AG10803 (cell line): ENCODE data around the gene IFT88.

Experiments
- DNase-seq: peaks from one replicate; pipeline ENCODE4 v3.0.0; 2010; ENCODE audit warnings: low read depth
- H3K4me3 ChIP-seq: 2 replicates; pipeline ENCODE4 v1.5.1; 2011; ENCODE audit warnings: mild to moderate bottlenecking, low read length, control low read depth
- TF ChIP-seq, protein P1 (sequence below): conservative IDR thresholded peaks from 2 replicates; pipeline ENCODE4 v1.5.1; 2011; ENCODE audit warnings: mild to moderate bottlenecking, low read length, control low read depth, inconsistent platforms

IFT88 gene

DNA sequence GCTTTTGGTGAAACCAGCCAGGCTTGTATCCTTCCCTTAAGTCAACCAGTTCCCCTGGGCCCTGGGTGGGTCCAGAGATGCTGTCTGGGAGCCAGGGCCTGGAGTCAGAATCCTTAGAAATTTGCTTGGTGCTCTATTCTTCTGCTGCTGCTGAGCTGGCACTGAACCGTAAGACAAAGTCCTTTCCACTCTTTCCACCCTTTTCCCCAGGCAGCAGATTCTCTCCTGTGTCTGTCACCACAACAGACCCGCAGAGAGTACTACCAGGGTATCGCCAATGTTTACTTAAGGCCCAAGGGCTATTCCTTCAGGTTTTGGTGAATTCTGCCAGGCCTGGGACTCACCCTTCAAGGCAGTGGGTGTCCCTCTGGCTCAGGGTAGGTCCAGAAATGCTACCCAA, 12.2 kb downstream of the IFT88 start:
- DNase-seq = no peak
- H3K4me3 ChIP-seq = no peak overlapping the region
- TF ChIP-seq, protein P1, sequence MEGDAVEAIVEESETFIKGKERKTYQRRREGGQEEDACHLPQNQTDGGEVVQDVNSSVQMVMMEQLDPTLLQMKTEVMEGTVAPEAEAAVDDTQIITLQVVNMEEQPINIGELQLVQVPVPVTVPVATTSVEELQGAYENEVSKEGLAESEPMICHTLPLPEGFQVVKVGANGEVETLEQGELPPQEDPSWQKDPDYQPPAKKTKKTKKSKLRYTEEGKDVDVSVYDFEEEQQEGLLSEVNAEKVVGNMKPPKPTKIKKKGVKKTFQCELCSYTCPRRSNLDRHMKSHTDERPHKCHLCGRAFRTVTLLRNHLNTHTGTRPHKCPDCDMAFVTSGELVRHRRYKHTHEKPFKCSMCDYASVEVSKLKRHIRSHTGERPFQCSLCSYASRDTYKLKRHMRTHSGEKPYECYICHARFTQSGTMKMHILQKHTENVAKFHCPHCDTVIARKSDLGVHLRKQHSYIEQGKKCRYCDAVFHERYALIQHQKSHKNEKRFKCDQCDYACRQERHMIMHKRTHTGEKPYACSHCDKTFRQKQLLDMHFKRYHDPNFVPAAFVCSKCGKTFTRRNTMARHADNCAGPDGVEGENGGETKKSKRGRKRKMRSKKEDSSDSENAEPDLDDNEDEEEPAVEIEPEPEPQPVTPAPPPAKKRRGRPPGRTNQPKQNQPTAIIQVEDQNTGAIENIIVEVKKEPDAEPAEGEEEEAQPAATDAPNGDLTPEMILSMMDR = no peak

DNA sequence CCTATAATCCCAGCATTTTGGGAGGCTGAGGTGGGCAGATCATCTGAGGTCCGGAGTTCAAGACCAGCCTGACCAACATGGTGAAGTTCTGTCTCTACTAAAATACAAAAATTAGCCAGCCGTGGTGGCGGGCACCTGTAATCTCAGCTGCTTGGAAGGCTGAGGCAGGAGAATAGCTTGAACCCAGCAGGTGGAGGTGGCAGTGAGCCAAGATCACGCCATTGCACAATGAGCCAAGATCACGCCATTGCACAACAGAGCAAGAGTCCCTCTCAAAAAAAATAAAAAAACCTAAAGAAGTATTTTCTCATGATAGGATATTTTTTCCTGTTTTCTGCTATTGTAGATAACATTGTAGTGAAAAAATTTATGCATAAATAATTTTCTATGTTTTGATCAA, 13.3 kb downstream of the IFT88 start:
- no peak overlapping the region for H3K4me3 ChIP-seq
- TF ChIP-seq, protein P1 = no peak
- DNase-seq = no peak

GRCh38 chr13:20582026-20582425, 15.1 kb downstream of the IFT88 start:
- H3K4me3 ChIP-seq = no peak overlapping the region
- TF ChIP-seq, protein P1 = no peak
- DNase-seq = no peak

DNA sequence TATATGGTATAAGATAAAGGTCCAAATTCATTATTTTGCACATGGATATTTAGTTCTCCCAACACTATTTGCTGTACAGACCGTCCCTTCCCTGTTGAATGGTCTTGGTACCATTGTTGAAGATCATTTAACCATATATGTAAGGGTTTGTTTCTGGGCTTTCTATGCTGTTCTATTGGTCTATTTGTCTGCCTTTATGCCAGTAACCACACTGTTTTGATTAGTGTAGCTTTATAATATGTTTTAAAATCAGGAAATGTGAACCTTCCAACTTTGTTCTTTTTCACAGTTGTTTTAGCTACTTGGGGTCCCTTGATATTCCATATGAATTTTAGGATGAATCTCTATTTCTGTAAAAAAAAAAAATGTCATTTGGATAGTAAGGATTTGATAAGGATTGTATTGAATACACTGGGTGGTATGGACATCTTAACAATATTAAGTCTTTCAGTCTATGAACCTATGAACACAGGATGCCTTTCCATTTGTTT, 16.9 kb downstream of the IFT88 start:
- TF ChIP-seq, protein P1 = no peak
- no peak overlapping the region for H3K4me3 ChIP-seq
- DNase-seq = no peak

DNA sequence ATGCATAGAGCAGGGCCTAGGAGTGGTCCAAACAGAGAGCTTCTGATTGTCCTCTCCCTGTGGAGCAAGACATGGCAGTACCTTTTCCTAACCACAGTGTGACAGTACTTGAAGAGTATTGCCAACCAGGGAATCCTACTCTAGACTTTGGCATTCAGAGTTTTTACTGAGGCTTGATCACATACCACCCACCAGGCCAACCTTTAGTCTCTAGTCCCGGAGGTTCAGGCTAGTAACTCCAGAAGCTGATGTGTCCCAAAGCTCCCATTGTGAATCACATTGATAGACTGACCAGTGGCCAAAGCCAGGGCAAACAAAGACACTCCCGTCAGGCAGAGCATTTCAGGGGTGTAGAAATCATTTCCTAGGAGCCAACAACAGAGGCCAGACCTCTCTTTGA, 18.4 kb downstream of the IFT88 start:
- no peak for DNase-seq
- no peak overlapping the region for H3K4me3 ChIP-seq
- TF ChIP-seq, protein P1 = no peak

GRCh38 chr13:20588529-20589110, 21.7 kb downstream of the IFT88 start:
- TF ChIP-seq, protein P1 = no peak
- no peak overlapping the region for H3K4me3 ChIP-seq
- no peak for DNase-seq

- no peak for DNase-seq
- TF ChIP-seq, protein P1 = no peak
These were observed 23.6 kb downstream of the IFT88 start for GRCh38 chr13:20590561-20590960.

More at GRCh38 chr13:20590561-20590960, 23.6 kb downstream of the IFT88 start:
- H3K4me3 ChIP-seq = no peak overlapping the region
